ENCODE measurements around the gene B3GAT1.

The B3GAT1 gene

GRCh38 chr11:134455516-134455915, 43.5 kb upstream of the B3GAT1 start:
- no peak overlapping the region for H3K9ac ChIP-seq (ENCODE audit: insufficient read length, low read depth)
- TF ChIP-seq ZNF274 (IDR thresholded peaks at IDR 0.05; ENCODE audit: low read depth, low read length) (no peak), YY1 (IDR thresholded peaks at IDR 0.05; ENCODE audit: insufficient read depth, insufficient read length) (no peak), SUZ12 (IDR thresholded peaks at IDR 0.05; ENCODE audit: extremely low read depth, insufficient read depth, insufficient read length) (no peak)
- no peaks in the 10 kb centered on the region for H3K4me1 ChIP-seq (ENCODE audit: insufficient read depth, insufficient read length)
- H3K27me3 ChIP-seq (ENCODE audit: insufficient read depth, insufficient read length), result no peaks in the 10 kb centered on the region
- no peaks in the 10 kb centered on the region for H3K36me3 ChIP-seq (ENCODE audit: insufficient read depth, insufficient read length, low read length)
- H3K9me3 ChIP-seq (ENCODE audit: insufficient read depth, low read length), result peaks cover 19% of the 10 kb centered on the region; the same call in 1 of the 2 replicates
- no peak for DNase-seq (ENCODE audit: low read depth, low spot score)
- H3K4me3 ChIP-seq (ENCODE audit: insufficient read length, low read depth), result no peak overlapping the region

DNA sequence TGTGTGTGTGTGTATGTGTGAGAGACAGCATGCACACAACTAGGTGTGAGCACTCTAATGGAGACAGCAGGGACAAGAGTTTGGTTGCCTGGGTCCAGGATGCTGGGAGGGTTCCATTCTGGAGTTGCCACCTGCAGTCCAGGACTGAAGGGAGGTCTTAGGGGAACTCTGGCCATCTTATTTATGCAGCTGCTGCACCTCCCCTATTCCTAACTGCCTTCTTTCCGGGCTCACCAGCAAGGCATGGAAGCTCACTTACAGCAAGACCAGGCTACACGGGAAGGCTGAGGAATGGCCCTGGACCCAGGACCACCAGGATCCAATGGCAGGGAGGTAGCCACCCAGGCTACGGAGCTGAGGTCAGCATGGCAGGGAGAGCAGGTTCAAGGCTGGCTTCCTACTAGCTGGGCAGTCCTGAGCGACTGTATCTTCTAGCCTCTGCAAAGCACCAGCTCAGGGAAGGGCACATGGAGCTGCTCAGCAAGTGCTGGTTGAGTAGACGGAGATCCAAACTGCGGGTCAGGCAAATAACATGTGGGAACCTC, 42.2 kb upstream of the B3GAT1 start:
- Histone ChIP-seq H3K36me3 (ENCODE audit: insufficient read depth, insufficient read length, low read length) (no peaks in the 10 kb centered on the region), H3K9me3 (ENCODE audit: insufficient read depth, low read length) (peaks cover 19% of the 10 kb centered on the region; the same call in 1 of the 2 replicates), H3K4me3 (ENCODE audit: insufficient read length, low read depth) (no peak overlapping the region), H3K9ac (ENCODE audit: insufficient read length, low read depth) (no peak overlapping the region), H3K27me3 (ENCODE audit: insufficient read depth, insufficient read length) (no peaks in the 10 kb centered on the region), H3K4me1 (ENCODE audit: insufficient read depth, insufficient read length) (no peaks in the 10 kb centered on the region)
- no peak for TF ChIP-seq ZNF274 (IDR thresholded peaks at IDR 0.05; ENCODE audit: low read depth, low read length)
- TF ChIP-seq YY1 (IDR thresholded peaks at IDR 0.05; ENCODE audit: insufficient read depth, insufficient read length), result no peak
- no peak for TF ChIP-seq SUZ12 (IDR thresholded peaks at IDR 0.05; ENCODE audit: extremely low read depth, insufficient read depth, insufficient read length)
- no peak for DNase-seq (ENCODE audit: low read depth, low spot score)

DNA sequence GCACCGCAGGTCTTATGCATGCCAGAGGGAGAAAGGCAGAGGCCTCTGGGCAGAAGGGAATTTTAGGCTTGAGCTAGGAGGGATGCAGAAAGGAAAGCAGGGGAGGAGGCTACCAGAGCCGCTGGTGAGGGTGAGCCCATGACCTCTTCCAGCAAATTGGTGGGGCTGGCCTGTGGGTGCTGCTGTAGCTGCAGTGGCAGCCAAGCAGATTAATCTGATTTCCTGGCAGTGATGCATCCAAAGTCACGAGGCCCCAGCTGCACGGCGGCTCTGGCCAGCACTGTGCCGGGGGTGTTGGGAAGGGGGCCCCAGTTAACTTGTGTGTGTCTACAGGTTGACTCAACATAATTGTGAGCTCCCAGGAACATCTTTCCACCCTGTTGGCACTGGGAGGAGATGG, 41.4 kb upstream of the B3GAT1 start:
- Histone ChIP-seq H3K36me3 (ENCODE audit: insufficient read depth, insufficient read length, low read length) (no peaks in the 10 kb centered on the region), H3K4me3 (ENCODE audit: insufficient read length, low read depth) (no peak overlapping the region), H3K9ac (ENCODE audit: insufficient read length, low read depth) (no peak overlapping the region), H3K27me3 (ENCODE audit: insufficient read depth, insufficient read length) (no peaks in the 10 kb centered on the region), H3K4me1 (ENCODE audit: insufficient read depth, insufficient read length) (no peaks in the 10 kb centered on the region), H3K9me3 (ENCODE audit: insufficient read depth, low read length) (peaks cover 19% of the 10 kb centered on the region; the same call in 1 of the 2 replicates)
- TF ChIP-seq YY1 (IDR thresholded peaks at IDR 0.05; ENCODE audit: insufficient read depth, insufficient read length), result no peak
- no peak for TF ChIP-seq SUZ12 (IDR thresholded peaks at IDR 0.05; ENCODE audit: extremely low read depth, insufficient read depth, insufficient read length)
- TF ChIP-seq ZNF274 (IDR thresholded peaks at IDR 0.05; ENCODE audit: low read depth, low read length), result no peak
- no peak for DNase-seq (ENCODE audit: low read depth, low spot score)

DNA sequence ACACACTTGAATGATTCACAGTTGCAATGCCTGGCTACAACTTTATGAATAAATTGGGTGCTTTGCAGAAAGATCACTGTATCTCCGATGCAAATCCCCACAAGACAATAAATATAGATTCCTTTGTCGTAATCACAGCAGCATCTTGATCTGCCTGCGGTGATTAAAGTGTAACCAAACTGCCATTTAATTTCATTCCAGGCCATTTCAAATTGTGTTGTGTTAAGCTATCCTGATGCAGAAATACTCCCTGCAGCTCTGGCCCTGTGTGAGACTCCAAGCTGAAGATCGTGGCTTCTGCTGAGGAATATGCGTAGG, 40.8 kb upstream of the B3GAT1 start:
- H3K4me1 ChIP-seq (ENCODE audit: insufficient read depth, insufficient read length), result no peaks in the 10 kb centered on the region
- H3K9ac ChIP-seq (ENCODE audit: insufficient read length, low read depth), result no peak overlapping the region
- DNase-seq (ENCODE audit: low read depth, low spot score), result no peak
- peaks cover 13% of the 10 kb centered on the region; the same call in 1 of the 2 replicates for H3K9me3 ChIP-seq (ENCODE audit: insufficient read depth, low read length)
- H3K27me3 ChIP-seq (ENCODE audit: insufficient read depth, insufficient read length), result no peaks in the 10 kb centered on the region
- H3K36me3 ChIP-seq (ENCODE audit: insufficient read depth, insufficient read length, low read length), result no peaks in the 10 kb centered on the region
- TF ChIP-seq ZNF274 (IDR thresholded peaks at IDR 0.05; ENCODE audit: low read depth, low read length), result no peak
- TF ChIP-seq YY1 (IDR thresholded peaks at IDR 0.05; ENCODE audit: insufficient read depth, insufficient read length), result no peak
- TF ChIP-seq SUZ12 (IDR thresholded peaks at IDR 0.05; ENCODE audit: extremely low read depth, insufficient read depth, insufficient read length), result no peak
- H3K4me3 ChIP-seq (ENCODE audit: insufficient read length, low read depth), result no peak overlapping the region

GRCh38 chr11:134452026-134452837, 40.2 kb upstream of the B3GAT1 start:
- H3K9me3 ChIP-seq (ENCODE audit: insufficient read depth, low read length), result peaks cover 11% of the 10 kb centered on the region; the same call in 1 of the 2 replicates
- no peaks in the 10 kb centered on the region for H3K27me3 ChIP-seq (ENCODE audit: insufficient read depth, insufficient read length)
- H3K4me1 ChIP-seq (ENCODE audit: insufficient read depth, insufficient read length), result no peaks in the 10 kb centered on the region
- no peak overlapping the region for H3K9ac ChIP-seq (ENCODE audit: insufficient read length, low read depth)
- no peak for DNase-seq (ENCODE audit: low read depth, low spot score)
- no peak for TF ChIP-seq YY1 (IDR thresholded peaks at IDR 0.05; ENCODE audit: insufficient read depth, insufficient read length)
- TF ChIP-seq ZNF274 (IDR thresholded peaks at IDR 0.05; ENCODE audit: low read depth, low read length), result no peak
- no peak for TF ChIP-seq SUZ12 (IDR thresholded peaks at IDR 0.05; ENCODE audit: extremely low read depth, insufficient read depth, insufficient read length)
- no peak overlapping the region for H3K4me3 ChIP-seq (ENCODE audit: insufficient read length, low read depth)
- H3K36me3 ChIP-seq (ENCODE audit: insufficient read depth, insufficient read length, low read length), result no peaks in the 10 kb centered on the region

DNA sequence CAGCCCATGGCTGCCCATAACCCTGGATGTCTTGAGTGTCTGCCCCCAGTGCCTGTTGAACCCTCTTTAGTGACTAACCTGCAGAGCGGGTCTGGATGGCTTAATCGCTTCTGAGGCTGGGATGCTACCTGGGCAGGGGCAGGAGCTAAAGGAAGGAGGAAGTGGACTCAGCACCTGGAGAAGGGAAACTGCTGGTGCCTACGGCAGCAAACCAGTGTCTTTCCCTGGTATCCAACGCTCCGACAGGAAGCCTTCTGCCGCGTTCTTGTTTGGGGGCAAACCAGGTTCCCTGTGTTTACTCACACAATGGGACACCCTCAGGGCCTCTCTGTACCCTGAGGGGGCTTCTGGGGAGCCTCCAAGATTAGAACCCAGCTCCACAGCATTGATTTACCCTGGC, 38.1 kb upstream of the B3GAT1 start:
- H3K27me3 ChIP-seq (ENCODE audit: insufficient read depth, insufficient read length), result no peaks in the 10 kb centered on the region
- no peak for TF ChIP-seq YY1 (IDR thresholded peaks at IDR 0.05; ENCODE audit: insufficient read depth, insufficient read length)
- no peak for TF ChIP-seq SUZ12 (IDR thresholded peaks at IDR 0.05; ENCODE audit: extremely low read depth, insufficient read depth, insufficient read length)
- TF ChIP-seq ZNF274 (IDR thresholded peaks at IDR 0.05; ENCODE audit: low read depth, low read length), result no peak
- DNase-seq (ENCODE audit: low read depth, low spot score), result no peak
- no peaks in the 10 kb centered on the region for H3K4me1 ChIP-seq (ENCODE audit: insufficient read depth, insufficient read length)
- no peak overlapping the region for H3K9ac ChIP-seq (ENCODE audit: insufficient read length, low read depth)
- no peaks in the 10 kb centered on the region for H3K9me3 ChIP-seq (ENCODE audit: insufficient read depth, low read length)
- no peak overlapping the region for H3K4me3 ChIP-seq (ENCODE audit: insufficient read length, low read depth)
- no peaks in the 10 kb centered on the region for H3K36me3 ChIP-seq (ENCODE audit: insufficient read depth, insufficient read length, low read length)

DNA sequence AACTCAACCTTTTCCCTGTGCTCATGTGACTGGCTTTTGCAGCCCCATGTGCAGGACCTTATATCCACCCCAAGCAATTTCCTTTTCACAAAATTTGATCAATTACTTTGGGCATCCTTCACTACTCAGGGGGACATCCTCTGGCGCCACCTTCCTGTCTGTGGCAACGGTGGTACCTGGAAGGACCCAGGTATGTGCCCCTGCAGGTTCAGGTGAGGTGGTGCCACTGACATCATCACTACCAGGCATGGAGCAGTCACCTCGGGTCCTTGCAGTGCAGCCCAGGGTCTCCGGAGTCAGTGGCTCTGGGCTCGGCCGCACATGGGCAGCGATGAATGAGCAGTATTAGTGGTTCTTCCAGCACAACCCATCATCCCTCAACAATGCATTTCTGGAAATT, 37.7 kb upstream of the B3GAT1 start:
- H3K36me3 ChIP-seq (ENCODE audit: insufficient read depth, insufficient read length, low read length), result no peaks in the 10 kb centered on the region
- no peaks in the 10 kb centered on the region for H3K4me1 ChIP-seq (ENCODE audit: insufficient read depth, insufficient read length)
- DNase-seq (ENCODE audit: low read depth, low spot score), result no peak
- no peaks in the 10 kb centered on the region for H3K9me3 ChIP-seq (ENCODE audit: insufficient read depth, low read length)
- TF ChIP-seq SUZ12 (IDR thresholded peaks at IDR 0.05; ENCODE audit: extremely low read depth, insufficient read depth, insufficient read length) (no peak), YY1 (IDR thresholded peaks at IDR 0.05; ENCODE audit: insufficient read depth, insufficient read length) (no peak), ZNF274 (IDR thresholded peaks at IDR 0.05; ENCODE audit: low read depth, low read length) (no peak)
- H3K27me3 ChIP-seq (ENCODE audit: insufficient read depth, insufficient read length), result no peaks in the 10 kb centered on the region
- no peak overlapping the region for H3K4me3 ChIP-seq (ENCODE audit: insufficient read length, low read depth)
- H3K9ac ChIP-seq (ENCODE audit: insufficient read length, low read depth), result no peak overlapping the region

All from NT2/D1 (cell line).